ENCODE measurements around the gene DDRGK1. TPM values are rescaled to one million over a fixed set of nuclear protein-coding genes. Genes with fewer than 3 reads are reported as not detected.

The DDRGK1 gene
- total and polyA plus RNA-seq, 2 of the 8 experiments (the other 6 are each of a cell fraction or from before 2014, with no cell fraction given) = 29.4 to 42.0 TPM

DNA sequence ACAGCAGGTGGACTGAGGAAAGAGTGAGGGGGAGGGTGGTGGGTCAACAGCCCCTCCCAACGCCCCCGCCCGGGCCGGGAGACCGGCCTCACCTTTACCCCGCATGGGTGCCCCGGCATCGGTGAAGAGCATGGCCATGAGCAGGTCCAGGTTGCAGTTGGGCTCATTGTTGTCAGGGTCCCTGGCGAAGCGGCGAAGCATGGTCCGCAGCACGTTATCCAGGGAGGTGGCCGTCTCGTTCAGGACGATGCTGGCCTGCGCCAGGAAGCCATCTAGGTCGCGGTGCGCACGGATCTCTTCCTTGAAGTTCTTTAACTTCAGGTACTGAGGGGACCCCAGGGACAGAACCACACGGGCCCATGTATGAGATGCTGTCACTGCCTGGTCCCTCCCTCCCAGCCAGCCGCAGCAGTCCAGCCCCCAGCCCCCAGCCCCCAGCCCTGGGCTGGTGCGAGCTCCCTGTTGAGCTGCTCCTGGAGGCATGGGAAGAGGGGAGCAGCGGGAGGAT is 29.6 kb upstream of the DDRGK1 start:
- ChIA-PET POLR2A (ENCODE audit: partially characterized antibody) (no interaction called here), CTCF (ENCODE audit: partially characterized antibody) (interaction anchor here (2.0 kb wide), 1 partner anchor 16 kb away, joined by 5 read pairs; no protein-coding TSS in a partner anchor)
- Histone ChIP-seq H2AK5ac (ENCODE audit: low read depth, low read length) (no peak overlapping the region), H2BK5ac (ENCODE audit: low read depth, low read length) (no peak overlapping the region), H3K27me3 (replicated peaks in 1 of 4; ENCODE audit: control insufficient read depth in 3 of 4, extremely low read depth in 1 of 4, insufficient read depth in 3 of 4, low read length in 3 of 4) (peaks cover 6 to 22% (median 18%) of the 10 kb centered on the region in 4 experiments), H4K91ac (replicated peaks; ENCODE audit: insufficient read length, low read length) (no peak overlapping the region), H4K20me1 (replicated peaks in 1 of 2; ENCODE audit: control insufficient read depth in 1 of 2, insufficient read depth in 2 of 2, low read length in 2 of 2) (peaks cover 0 to 3% of the 10 kb centered on the region in 2 experiments), H3K9me3 (ENCODE audit: insufficient read depth in 2 of 2, low read depth in 1 of 2, low read length in 1 of 2) (no peaks in the 10 kb centered on the region), H2BK15ac (ENCODE audit: low read length) (no peak overlapping the region), H3K79me1 (ENCODE audit: low read depth, low read length) (no peaks in the 10 kb centered on the region), H2BK120ac (replicated peaks; ENCODE audit: low read depth, low read length) (no peak overlapping the region), H3K27ac (ENCODE audit: low read depth, low read length) (no peak overlapping the region), H3K79me2 (ENCODE audit: control insufficient read depth in 1 of 2, insufficient read depth in 2 of 2, low read length in 2 of 2) (no peaks in the 10 kb centered on the region), H3K4me3 (ENCODE audit: extremely low read depth in 1 of 4, insufficient read depth in 2 of 4, low read depth in 3 of 4, low read length in 4 of 4) (no peak overlapping the region), H3K4me1 (replicated peaks in 1 of 4; ENCODE audit: control insufficient read depth in 3 of 4, insufficient read depth in 4 of 4, low read length in 3 of 4) (peaks cover 0 to 9% (median 4%) of the 10 kb centered on the region in 4 experiments; a peak in 5 of 7 replicates), H3K14ac (ENCODE audit: insufficient read length) (no peak overlapping the region), H3K4me2 (ENCODE audit: insufficient read depth in 1 of 2, low read depth in 2 of 2, low read length in 2 of 2) (no peak overlapping the region), H3K18ac (ENCODE audit: extremely low read depth, low read length) (no peak overlapping the region), H3K56ac (replicated peaks; ENCODE audit: insufficient read length, low read depth, low read length) (no peak overlapping the region), H3K23ac (ENCODE audit: insufficient read length) (no peak overlapping the region), H2BK12ac (ENCODE audit: low read depth, low read length) (no peak overlapping the region), H2BK20ac (ENCODE audit: low read length) (no peak overlapping the region), H3K23me2 (ENCODE audit: low read depth, low read length) (peaks cover 6% of the 10 kb centered on the region; the same call in 1 of the 2 replicates), H4K5ac (ENCODE audit: insufficient read length, low read depth, low read length) (no peak overlapping the region), H3K9ac (replicated peaks in 1 of 4; ENCODE audit: extremely low read depth in 1 of 4, low read depth in 3 of 4, low read length in 3 of 4) (no peak overlapping the region), H4K8ac (ENCODE audit: extremely low read depth, insufficient read depth, low read length) (no peak overlapping the region), H3K4ac (replicated peaks; ENCODE audit: insufficient read length, low read depth, low read length) (no peak overlapping the region), H2AFZ (ENCODE audit: low read length) (no peak overlapping the region), H3K36me3 (ENCODE audit: control insufficient read depth in 2 of 4, insufficient read depth in 4 of 4, low read length in 3 of 4) (peaks cover 0 to 8% (median under 1%) of the 10 kb centered on the region in 4 experiments; a peak in 2 of 8 replicates)
- no peak for FAIRE-seq
- 96% methylated on average over 20 of the region's 25 CpGs; no CpG with 5 or more reads in 1 of the 2 experiments for WGBS, 2 experiments (ENCODE audit: extremely low coverage in 1 of 2, insufficient coverage in 1 of 2, insufficient read length in 1 of 2, insufficient replicate concordance in 2 of 2, low coverage in 1 of 2, low lambda C conversion rate in 2 of 2, missing lambda C conversion rate in 1 of 2)
- no peak for DNase-seq (ENCODE audit: low read depth in 1 of 2, low spot score in 2 of 2)
- no peak for TF ChIP-seq RXRA (IDR thresholded peaks at IDR 0.05; ENCODE audit: insufficient read depth, low read depth, low read length)
- TF ChIP-seq, protein P1, sequence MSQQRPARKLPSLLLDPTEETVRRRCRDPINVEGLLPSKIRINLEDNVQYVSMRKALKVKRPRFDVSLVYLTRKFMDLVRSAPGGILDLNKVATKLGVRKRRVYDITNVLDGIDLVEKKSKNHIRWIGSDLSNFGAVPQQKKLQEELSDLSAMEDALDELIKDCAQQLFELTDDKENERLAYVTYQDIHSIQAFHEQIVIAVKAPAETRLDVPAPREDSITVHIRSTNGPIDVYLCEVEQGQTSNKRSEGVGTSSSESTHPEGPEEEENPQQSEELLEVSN (IDR thresholded peaks at IDR 0.05) = no peak
- no peak for TF ChIP-seq CBX8 (IDR thresholded peaks at IDR 0.05; ENCODE audit: borderline replicate concordance, low read depth, low read length)
- no peak for TF ChIP-seq BRCA1 (IDR thresholded peaks at IDR 0.05; ENCODE audit: low read depth, low read length)
- TF ChIP-seq, protein P2, sequence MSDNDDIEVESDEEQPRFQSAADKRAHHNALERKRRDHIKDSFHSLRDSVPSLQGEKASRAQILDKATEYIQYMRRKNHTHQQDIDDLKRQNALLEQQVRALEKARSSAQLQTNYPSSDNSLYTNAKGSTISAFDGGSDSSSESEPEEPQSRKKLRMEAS (IDR thresholded peaks at IDR 0.05) = no peak
- TF ChIP-seq SIN3A (conservative IDR thresholded peaks at IDR 0.05 in 1 of 2, IDR thresholded peaks at IDR 0.05 in 1 of 2; ENCODE audit: low read depth in 1 of 2, low read length in 2 of 2) = no peak
